GM23338 (cell line): ENCODE measurements around the gene FKBP1A. TPM values are rescaled to one million over a fixed set of nuclear protein-coding genes. Genes with fewer than 3 reads are reported as not detected.

Experiments used
- ATAC-seq: fragments of 200-7000 bp; cut with Tn5 transposase; 3 replicates; pipeline ENCODE4 v1.9.1; 2020
- DNase-seq: peaks from one replicate; pipeline ENCODE4 v3.0.0-alpha.2; 2015; ENCODE audit warnings: low spot score
- H2AFZ ChIP-seq: fragments of 200-600 bp; sonication (generic); 2 replicates; pipeline ENCODE4 v1.8.0; 2016; ENCODE audit warnings: antibody characterized with exemption, mild to moderate bottlenecking, moderate library complexity
- H3F3A ChIP-seq: fragments of 200-600 bp; sonication (generic); replicated peaks from 2 replicates; pipeline ENCODE4 v1.8.0; 2017; ENCODE audit warnings: antibody characterized with exemption, mixed run types, low read depth
- H3K27ac ChIP-seq: fragments of 200-600 bp; sonication (generic); 2 replicates; pipeline ENCODE4 v1.6.1; 2016; ENCODE audit warnings: low read depth
- H3K27me3 ChIP-seq: fragments of 200-600 bp; sonication (generic); 2 replicates; pipeline ENCODE4 v1.8.0; 2016; ENCODE audit warnings: mild to moderate bottlenecking, mixed run types, moderate library complexity; ENCODE audit not compliant: insufficient read depth
- H3K36me3 ChIP-seq: fragments of 200-600 bp; sonication (generic); 2 replicates; pipeline ENCODE4 v1.8.0; 2016; ENCODE audit warnings: mild to moderate bottlenecking; ENCODE audit not compliant: insufficient read depth
- H3K4me1 ChIP-seq: fragments of 200-600 bp; sonication (generic); 2 replicates; pipeline ENCODE4 v1.8.0; 2016; ENCODE audit warnings: mild to moderate bottlenecking, moderate library complexity; ENCODE audit not compliant: insufficient read depth
- H3K4me2 ChIP-seq: fragments of 200-600 bp; sonication (generic); 2 replicates; pipeline ENCODE4 v1.7.1; 2017; ENCODE audit warnings: mixed run types
- H3K4me3 ChIP-seq: fragments of 200-600 bp; sonication (generic); 2 replicates; pipeline ENCODE4 v1.6.1; 2016; ENCODE audit warnings: mixed run types
- H3K79me2 ChIP-seq: fragments of 200-600 bp; sonication (generic); replicated peaks from 2 replicates; pipeline ENCODE4 v1.8.0; 2017; ENCODE audit warnings: mild to moderate bottlenecking; ENCODE audit not compliant: insufficient read depth
- H3K9me2 ChIP-seq: fragments of 200-600 bp; sonication (generic); 2 replicates; pipeline ENCODE4 v1.8.0; 2017; ENCODE audit not compliant: insufficient read depth
- H4K20me1 ChIP-seq: fragments of 200-600 bp; sonication (generic); replicated peaks from 2 replicates; pipeline ENCODE4 v1.8.0; 2017; ENCODE audit warnings: mild to moderate bottlenecking; ENCODE audit not compliant: insufficient read depth
- H3K27ac Mint-ChIP-seq: 2 replicates; pipeline ENCODE4 v1.8.0; 2020; ENCODE audit warnings: inconsistent platforms, mild to moderate bottlenecking, moderate library complexity, mixed read lengths
- H3K27me3 Mint-ChIP-seq: 3 replicates; pipeline ENCODE4 v1.8.0; 2022; ENCODE audit warnings: low read depth, mild to moderate bottlenecking, moderate library complexity, mixed read lengths, inconsistent platforms; ENCODE audit not compliant: insufficient read depth, poor library complexity
- H3K36me3 Mint-ChIP-seq: 3 replicates; pipeline ENCODE4 v1.8.0; 2021; ENCODE audit warnings: low read depth, mild to moderate bottlenecking, inconsistent platforms, moderate library complexity, mixed read lengths
- H3K4me1 Mint-ChIP-seq: 3 replicates; pipeline ENCODE4 v1.8.0; 2020; ENCODE audit warnings: mild to moderate bottlenecking, inconsistent platforms, mixed read lengths
- H3K4me3 Mint-ChIP-seq: 3 replicates; pipeline ENCODE4 v1.8.0; 2021; ENCODE audit warnings: moderate library complexity, mild to moderate bottlenecking, inconsistent platforms, mixed read lengths
- H3K9me3 Mint-ChIP-seq: 3 replicates; pipeline ENCODE4 v1.8.0; 2020; ENCODE audit warnings: moderate library complexity, mild to moderate bottlenecking, inconsistent platforms, mixed read lengths
- CREB1 ChIP-seq: fragments of 250-450 bp; sonication (Bioruptor Pico); IDR thresholded peaks from 2 replicates; pipeline ENCODE4 v1.5.0; 2020; ENCODE audit warnings: low read depth, mild to moderate bottlenecking, moderate library complexity
- EZH2 ChIP-seq: fragments of 200-600 bp; sonication (generic); IDR thresholded peaks from one replicate; pipeline ENCODE4 v1.8.0; 2017; ENCODE audit warnings: antibody characterized with exemption, mild to moderate bottlenecking, low read depth; ENCODE audit not compliant: unreplicated experiment
- EZH2phosphoT487 ChIP-seq: fragments of 200-600 bp; sonication (generic); IDR thresholded peaks from one replicate; pipeline ENCODE4 v1.8.1; 2018; ENCODE audit warnings: antibody characterized with exemption; ENCODE audit not compliant: unreplicated experiment
- JUNB ChIP-seq: IDR thresholded peaks from one replicate; pipeline ENCODE4 v1.6.1; 2016; ENCODE audit warnings: antibody characterized with exemption; ENCODE audit not compliant: unreplicated experiment
- NANOG ChIP-seq: IDR thresholded peaks from 2 replicates; pipeline ENCODE4 v1.6.1; 2016; ENCODE audit warnings: antibody characterized with exemption, borderline replicate concordance
- POLR2AphosphoS5 ChIP-seq: IDR thresholded peaks from 2 replicates; pipeline ENCODE4 v1.6.1; 2016; ENCODE audit warnings: antibody characterized with exemption, low read depth
- STAT1 ChIP-seq: IDR thresholded peaks from one replicate; pipeline ENCODE4 v1.6.1; 2016; ENCODE audit warnings: antibody characterized with exemption; ENCODE audit not compliant: unreplicated experiment
- ZNF114 ChIP-seq: fragments of 250-450 bp; sonication (Bioruptor Pico); IDR thresholded peaks from 2 replicates; pipeline ENCODE4 v1.5.0; 2020; ENCODE audit warnings: mild to moderate bottlenecking, moderate library complexity
- ZNF331 ChIP-seq: fragments of 250-450 bp; sonication (Bioruptor Pico); IDR thresholded peaks from 2 replicates; pipeline ENCODE4 v1.5.0; 2020; ENCODE audit warnings: low read depth, mild to moderate bottlenecking, moderate library complexity
- polyA plus RNA-seq: library from polyadenylated mRNA; unstranded; fragments of >200 nt; fragmentation: Nextera tagmentation; extraction: Ambion mirVana; gene quantifications from 2 replicates; pipeline ENCODE4 v1.2.1, GENCODE V29; 2016
- total RNA-seq: library from RNA; depleted of rRNA; stranded (reverse); fragments of >200 nt; shearing (Covaris generic); gene quantifications from 2 replicates; pipeline ENCODE4 v1.2.3, GENCODE V29; 2014
- TF ChIP-seq, protein P1 (sequence below): fragments of 250-450 bp; sonication (Bioruptor Pico); IDR thresholded peaks from 2 replicates; pipeline ENCODE4 v1.5.0; 2020; ENCODE audit warnings: mild to moderate bottlenecking, moderate library complexity
- TF ChIP-seq, protein P2 (sequence below): IDR thresholded peaks from one replicate; pipeline ENCODE4 v1.6.1; 2018; ENCODE audit warnings: antibody characterized with exemption; ENCODE audit not compliant: unreplicated experiment
- TF ChIP-seq, protein P3 (sequence below), 2 experiments: fragments of 200-600 bp in 1 of 2; sonication (generic) in 1 of 2; conservative IDR thresholded peaks; 2 replicates each; pipeline versions ENCODE4 v1.5.1 to v1.6.1; 2016 to 2017; ENCODE audit warnings: antibody characterized with exemption in 2 of 2, low read depth in 2 of 2, mild to moderate bottlenecking in 2 of 2, moderate library complexity in 1 of 2
- TF ChIP-seq, protein P4 (sequence below): IDR thresholded peaks from 2 replicates; pipeline ENCODE4 v1.6.1; 2016; ENCODE audit warnings: antibody characterized with exemption

Gene FKBP1A
- total and polyA plus RNA-seq, 2 experiments from 2014 or later, result 171 to 350 TPM

DNA sequence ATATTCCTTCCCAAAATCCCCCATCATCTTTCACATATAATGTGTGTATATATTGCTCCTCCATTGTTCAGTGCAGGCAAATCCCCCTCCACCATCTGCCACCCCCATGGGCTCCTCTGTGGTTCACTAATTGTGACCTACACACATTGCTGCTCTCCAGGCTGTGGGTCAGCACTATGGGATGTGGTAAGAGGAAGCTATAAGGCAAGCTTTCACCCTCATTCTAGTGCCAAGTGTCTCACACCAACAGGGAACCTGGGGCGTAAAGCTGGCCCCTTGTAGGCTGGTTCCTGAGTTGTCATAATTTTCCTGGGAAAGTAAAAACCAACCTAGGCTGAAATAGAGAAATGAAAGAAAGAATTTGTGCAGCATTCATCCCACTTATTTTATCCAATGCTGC lies 16.8 kb downstream of the FKBP1A start:
- no peaks in the 10 kb centered on the region for H3K27me3 Mint-ChIP-seq
- H3K27ac Mint-ChIP-seq, result no peak overlapping the region
- H3K79me2 ChIP-seq, result peaks cover 81% of the 10 kb centered on the region
- no peak overlapping the region for H3K4me3 Mint-ChIP-seq
- peaks cover 24% of the 10 kb centered on the region for H3K36me3 Mint-ChIP-seq
- H3K4me1 Mint-ChIP-seq, result peaks cover 45% of the 10 kb centered on the region
- no peak overlapping the region for H3K4me2 ChIP-seq
- peaks cover 10% of the 10 kb centered on the region for H3K36me3 ChIP-seq
- no peaks in the 10 kb centered on the region for H3K9me2 ChIP-seq
- H2AFZ ChIP-seq, result no peak overlapping the region
- peaks cover 82% of the 10 kb centered on the region for H4K20me1 ChIP-seq
- DNase-seq (no peak), ATAC-seq (no peak)
- H3K9me3 Mint-ChIP-seq, result no peaks in the 10 kb centered on the region
- no peak overlapping the region for H3K27ac ChIP-seq
- no peak overlapping the region for H3K4me3 ChIP-seq
- peaks cover 14% of the 10 kb centered on the region; the same call in 1 of the 2 replicates for H3K4me1 ChIP-seq
- TF ChIP-seq, protein P1, sequence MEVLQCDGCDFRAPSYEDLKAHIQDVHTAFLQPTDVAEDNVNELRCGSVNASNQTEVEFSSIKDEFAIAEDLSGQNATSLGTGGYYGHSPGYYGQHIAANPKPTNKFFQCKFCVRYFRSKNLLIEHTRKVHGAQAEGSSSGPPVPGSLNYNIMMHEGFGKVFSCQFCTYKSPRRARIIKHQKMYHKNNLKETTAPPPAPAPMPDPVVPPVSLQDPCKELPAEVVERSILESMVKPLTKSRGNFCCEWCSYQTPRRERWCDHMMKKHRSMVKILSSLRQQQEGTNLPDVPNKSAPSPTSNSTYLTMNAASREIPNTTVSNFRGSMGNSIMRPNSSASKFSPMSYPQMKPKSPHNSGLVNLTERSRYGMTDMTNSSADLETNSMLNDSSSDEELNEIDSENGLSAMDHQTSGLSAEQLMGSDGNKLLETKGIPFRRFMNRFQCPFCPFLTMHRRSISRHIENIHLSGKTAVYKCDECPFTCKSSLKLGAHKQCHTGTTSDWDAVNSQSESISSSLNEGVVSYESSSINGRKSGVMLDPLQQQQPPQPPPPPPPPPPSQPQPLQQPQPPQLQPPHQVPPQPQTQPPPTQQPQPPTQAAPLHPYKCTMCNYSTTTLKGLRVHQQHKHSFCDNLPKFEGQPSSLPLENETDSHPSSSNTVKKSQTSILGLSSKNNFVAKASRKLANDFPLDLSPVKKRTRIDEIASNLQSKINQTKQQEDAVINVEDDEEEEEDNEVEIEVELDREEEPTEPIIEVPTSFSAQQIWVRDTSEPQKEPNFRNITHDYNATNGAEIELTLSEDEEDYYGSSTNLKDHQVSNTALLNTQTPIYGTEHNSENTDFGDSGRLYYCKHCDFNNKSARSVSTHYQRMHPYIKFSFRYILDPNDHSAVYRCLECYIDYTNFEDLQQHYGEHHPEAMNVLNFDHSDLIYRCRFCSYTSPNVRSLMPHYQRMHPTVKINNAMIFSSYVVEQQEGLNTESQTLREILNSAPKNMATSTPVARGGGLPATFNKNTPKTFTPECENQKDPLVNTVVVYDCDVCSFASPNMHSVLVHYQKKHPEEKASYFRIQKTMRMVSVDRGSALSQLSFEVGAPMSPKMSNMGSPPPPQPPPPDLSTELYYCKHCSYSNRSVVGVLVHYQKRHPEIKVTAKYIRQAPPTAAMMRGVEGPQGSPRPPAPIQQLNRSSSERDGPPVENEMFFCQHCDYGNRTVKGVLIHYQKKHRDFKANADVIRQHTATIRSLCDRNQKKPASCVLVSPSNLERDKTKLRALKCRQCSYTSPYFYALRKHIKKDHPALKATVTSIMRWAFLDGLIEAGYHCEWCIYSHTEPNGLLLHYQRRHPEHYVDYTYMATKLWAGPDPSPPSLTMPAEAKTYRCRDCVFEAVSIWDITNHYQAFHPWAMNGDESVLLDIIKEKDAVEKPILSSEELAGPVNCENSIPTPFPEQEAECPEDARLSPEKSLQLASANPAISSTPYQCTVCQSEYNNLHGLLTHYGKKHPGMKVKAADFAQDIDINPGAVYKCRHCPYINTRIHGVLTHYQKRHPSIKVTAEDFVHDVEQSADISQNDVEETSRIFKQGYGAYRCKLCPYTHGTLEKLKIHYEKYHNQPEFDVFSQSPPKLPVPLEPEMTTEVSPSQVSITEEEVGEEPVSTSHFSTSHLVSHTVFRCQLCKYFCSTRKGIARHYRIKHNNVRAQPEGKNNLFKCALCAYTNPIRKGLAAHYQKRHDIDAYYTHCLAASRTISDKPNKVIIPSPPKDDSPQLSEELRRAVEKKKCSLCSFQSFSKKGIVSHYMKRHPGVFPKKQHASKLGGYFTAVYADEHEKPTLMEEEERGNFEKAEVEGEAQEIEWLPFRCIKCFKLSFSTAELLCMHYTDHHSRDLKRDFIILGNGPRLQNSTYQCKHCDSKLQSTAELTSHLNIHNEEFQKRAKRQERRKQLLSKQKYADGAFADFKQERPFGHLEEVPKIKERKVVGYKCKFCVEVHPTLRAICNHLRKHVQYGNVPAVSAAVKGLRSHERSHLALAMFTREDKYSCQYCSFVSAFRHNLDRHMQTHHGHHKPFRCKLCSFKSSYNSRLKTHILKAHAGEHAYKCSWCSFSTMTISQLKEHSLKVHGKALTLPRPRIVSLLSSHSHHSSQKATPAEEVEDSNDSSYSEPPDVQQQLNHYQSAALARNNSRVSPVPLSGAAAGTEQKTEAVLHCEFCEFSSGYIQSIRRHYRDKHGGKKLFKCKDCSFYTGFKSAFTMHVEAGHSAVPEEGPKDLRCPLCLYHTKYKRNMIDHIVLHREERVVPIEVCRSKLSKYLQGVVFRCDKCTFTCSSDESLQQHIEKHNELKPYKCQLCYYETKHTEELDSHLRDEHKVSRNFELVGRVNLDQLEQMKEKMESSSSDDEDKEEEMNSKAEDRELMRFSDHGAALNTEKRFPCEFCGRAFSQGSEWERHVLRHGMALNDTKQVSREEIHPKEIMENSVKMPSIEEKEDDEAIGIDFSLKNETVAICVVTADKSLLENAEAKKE (CRISPR knock-in tag), result no peak
- no peak for TF ChIP-seq JUNB
- TF ChIP-seq ZNF114 (CRISPR knock-in tag), result no peak
- no peak for TF ChIP-seq CREB1 (CRISPR knock-in tag)
- TF ChIP-seq ZNF331 (CRISPR knock-in tag), result no peak
- TF ChIP-seq, protein P2, sequence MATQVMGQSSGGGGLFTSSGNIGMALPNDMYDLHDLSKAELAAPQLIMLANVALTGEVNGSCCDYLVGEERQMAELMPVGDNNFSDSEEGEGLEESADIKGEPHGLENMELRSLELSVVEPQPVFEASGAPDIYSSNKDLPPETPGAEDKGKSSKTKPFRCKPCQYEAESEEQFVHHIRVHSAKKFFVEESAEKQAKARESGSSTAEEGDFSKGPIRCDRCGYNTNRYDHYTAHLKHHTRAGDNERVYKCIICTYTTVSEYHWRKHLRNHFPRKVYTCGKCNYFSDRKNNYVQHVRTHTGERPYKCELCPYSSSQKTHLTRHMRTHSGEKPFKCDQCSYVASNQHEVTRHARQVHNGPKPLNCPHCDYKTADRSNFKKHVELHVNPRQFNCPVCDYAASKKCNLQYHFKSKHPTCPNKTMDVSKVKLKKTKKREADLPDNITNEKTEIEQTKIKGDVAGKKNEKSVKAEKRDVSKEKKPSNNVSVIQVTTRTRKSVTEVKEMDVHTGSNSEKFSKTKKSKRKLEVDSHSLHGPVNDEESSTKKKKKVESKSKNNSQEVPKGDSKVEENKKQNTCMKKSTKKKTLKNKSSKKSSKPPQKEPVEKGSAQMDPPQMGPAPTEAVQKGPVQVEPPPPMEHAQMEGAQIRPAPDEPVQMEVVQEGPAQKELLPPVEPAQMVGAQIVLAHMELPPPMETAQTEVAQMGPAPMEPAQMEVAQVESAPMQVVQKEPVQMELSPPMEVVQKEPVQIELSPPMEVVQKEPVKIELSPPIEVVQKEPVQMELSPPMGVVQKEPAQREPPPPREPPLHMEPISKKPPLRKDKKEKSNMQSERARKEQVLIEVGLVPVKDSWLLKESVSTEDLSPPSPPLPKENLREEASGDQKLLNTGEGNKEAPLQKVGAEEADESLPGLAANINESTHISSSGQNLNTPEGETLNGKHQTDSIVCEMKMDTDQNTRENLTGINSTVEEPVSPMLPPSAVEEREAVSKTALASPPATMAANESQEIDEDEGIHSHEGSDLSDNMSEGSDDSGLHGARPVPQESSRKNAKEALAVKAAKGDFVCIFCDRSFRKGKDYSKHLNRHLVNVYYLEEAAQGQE, result no peak
- TF ChIP-seq, protein P3, sequence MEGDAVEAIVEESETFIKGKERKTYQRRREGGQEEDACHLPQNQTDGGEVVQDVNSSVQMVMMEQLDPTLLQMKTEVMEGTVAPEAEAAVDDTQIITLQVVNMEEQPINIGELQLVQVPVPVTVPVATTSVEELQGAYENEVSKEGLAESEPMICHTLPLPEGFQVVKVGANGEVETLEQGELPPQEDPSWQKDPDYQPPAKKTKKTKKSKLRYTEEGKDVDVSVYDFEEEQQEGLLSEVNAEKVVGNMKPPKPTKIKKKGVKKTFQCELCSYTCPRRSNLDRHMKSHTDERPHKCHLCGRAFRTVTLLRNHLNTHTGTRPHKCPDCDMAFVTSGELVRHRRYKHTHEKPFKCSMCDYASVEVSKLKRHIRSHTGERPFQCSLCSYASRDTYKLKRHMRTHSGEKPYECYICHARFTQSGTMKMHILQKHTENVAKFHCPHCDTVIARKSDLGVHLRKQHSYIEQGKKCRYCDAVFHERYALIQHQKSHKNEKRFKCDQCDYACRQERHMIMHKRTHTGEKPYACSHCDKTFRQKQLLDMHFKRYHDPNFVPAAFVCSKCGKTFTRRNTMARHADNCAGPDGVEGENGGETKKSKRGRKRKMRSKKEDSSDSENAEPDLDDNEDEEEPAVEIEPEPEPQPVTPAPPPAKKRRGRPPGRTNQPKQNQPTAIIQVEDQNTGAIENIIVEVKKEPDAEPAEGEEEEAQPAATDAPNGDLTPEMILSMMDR (conservative IDR thresholded peaks at IDR 0.05; ENCODE audit: low read depth in 2 of 2), result no peak
- no peak for TF ChIP-seq NANOG
- no peak for TF ChIP-seq EZH2
- TF ChIP-seq EZH2phosphoT487, result no peak
- TF ChIP-seq, protein P4, sequence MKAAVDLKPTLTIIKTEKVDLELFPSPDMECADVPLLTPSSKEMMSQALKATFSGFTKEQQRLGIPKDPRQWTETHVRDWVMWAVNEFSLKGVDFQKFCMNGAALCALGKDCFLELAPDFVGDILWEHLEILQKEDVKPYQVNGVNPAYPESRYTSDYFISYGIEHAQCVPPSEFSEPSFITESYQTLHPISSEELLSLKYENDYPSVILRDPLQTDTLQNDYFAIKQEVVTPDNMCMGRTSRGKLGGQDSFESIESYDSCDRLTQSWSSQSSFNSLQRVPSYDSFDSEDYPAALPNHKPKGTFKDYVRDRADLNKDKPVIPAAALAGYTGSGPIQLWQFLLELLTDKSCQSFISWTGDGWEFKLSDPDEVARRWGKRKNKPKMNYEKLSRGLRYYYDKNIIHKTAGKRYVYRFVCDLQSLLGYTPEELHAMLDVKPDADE, result no peak
- no peak for TF ChIP-seq STAT1
- no peak for TF ChIP-seq POLR2AphosphoS5
- H3F3A ChIP-seq, result no peaks in the 10 kb centered on the region
- no peaks in the 10 kb centered on the region for H3K27me3 ChIP-seq
